Measurements from ENCODE around the gene GADD45G.

The GADD45G gene

DNA sequence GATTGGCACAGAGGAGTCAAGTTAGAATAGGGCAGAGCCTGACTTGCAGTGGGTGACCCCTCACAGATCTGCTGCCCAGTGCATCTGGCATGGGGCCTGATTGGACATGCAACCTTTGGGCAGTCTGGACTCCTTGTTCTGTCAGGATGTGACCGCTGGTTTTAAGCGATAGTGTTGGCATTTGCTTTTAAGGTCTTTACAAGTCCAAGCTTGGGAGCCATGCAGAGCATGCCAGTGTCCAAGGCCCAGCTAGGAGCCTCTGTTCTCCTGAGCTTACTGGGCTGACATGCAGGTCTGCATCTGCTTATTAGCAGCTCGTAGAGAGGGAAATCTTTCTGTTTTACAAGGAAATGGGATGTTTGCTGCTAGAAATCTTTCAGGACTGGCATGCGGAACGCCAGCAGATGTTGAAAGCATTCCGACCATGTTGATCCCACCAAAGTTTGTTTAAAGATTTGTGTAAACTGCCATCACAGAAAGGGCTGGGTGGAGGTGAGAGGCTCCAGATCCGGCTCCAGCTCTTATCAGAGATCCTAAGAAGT lies 27.5 kb downstream of the GADD45G start:
- DNase-seq, result no peak

DNA sequence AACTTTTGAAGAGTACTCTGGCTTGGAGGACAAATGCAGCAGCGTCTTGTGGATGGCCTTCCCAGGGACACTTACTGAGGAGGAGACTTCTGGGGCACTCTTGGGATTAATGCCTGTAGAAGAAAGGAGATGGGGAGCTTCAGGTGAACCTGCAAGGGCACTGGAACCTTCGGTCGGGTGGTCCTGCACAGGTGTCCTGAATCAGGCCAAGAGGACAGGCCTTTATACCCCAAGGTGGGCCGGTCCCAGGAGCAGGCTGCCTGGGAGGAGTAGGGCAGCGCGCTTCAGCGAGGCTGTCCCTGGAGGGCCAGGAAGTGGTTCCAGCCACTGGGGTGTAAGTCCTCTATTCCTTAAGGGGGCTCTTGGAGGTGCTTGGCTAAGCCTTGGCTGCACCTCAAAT lies 27.9 kb downstream of the GADD45G start:
- no peak for DNase-seq

DNA sequence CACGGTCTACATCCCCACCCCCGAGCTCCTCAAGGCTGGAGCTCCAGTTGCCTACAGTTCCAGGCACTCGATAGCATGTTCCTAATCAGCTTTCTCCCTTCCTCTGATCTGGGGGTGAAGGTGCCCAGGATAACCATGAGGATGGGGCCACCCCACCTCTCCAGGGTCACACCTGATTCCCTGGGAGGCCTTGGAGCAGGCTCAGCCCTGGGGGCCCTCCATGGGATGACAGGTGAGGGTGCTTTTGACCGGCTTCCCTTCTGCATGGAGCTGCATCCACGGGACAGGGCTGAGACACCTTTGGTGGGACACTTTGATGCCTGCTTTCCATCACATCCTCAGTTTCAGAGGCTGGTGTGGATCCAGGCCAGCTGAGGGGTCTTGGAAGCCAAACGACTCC lies 28.6 kb downstream of the GADD45G start:
- DNase-seq, result no peak

DNA sequence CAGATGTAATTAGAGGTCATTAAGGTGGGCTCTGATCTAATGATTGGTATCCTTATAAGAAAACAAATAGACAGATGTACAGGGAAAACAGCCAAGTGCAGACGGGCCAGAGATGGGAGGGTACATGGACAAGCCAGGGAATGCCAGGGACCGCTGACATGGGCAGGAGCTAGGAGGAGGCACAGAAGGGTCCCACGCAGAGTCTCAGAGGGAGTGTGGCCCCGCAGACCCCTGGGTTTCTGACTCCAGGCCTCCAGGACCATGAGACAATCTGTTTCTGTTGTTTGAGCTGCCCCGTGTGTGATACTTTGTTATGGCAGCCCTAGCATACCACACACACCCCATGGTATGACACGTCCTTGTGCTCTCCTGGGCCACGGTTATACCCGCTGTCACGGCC lies 29.1 kb downstream of the GADD45G start:
- DNase-seq, result no peak

DNA sequence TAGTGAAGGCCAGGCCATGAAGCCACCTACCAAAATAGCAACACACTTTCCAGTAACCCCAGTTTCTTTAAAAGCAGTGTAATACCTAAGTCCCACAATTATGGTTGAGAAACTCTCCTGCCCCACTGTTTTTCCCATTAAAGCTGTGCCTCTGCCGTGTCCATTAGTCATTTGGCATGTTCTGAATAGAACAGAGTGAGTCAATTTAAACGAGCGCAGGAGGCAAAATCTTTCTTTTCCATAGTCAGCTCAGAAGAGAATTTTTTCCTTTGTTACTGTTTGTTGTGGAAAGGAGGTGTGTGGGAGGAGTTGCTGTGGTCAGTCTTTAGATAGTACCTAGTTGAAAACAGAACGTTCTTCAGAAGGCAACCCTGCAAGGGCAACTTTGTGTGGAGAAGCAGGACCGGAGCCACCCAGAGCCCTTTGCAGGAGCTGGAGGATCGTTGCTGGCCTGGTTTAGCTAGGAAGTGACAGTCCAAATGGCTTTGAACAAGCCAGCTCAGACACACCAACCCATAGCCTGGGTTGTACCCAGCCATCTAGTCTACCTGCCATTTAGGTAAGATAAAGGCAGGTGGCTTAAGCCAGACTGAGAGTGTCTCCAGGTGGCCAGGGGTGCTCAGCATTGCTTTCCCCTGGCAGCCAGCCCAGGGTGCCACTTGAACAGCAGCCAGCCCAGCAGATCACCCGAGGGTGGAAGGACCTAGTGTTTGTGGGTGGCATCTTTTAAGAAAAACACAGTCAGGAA lies 30.4 kb downstream of the GADD45G start:
- DNase-seq, result no peak

DNA sequence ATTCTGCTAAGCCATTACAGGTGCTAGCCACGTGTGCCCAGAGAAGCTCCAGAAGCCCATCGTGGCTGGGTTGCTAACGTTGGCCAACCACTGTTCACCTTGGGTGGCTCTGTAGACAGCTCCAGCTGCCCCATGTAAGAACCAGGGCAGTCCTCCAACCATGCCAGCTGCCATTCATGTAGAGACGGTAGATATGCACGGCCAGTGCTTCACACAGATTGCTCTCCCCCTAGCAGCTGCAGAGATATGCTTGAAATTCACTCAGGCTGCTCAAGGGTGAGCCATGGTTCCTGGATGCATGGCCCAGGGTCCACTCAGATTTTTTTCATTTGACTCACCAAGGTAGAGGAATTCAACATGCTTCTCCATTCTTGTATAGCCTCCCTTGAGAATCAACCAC lies 31.0 kb downstream of the GADD45G start:
- no peak for DNase-seq

DNA sequence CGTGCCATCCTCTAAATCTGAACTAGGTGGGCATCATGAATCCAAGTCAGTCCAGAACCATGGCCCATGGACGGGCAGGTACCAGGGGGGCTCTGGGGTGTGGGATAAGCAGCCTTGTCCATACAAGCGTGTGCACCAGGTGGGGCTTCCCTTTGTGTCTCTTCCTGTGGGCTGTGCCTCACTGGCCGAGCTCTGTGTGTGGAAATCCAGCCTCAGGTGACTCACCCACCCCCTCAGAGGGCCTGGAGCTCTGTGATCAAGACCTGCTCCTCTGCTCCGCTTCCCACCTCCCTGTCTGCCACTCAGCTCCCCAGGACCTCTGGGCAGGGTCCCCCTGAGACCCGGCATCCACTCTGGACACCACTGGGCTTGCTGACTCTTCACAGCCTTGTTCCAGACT lies 33.0 kb downstream of the GADD45G start:
- no peak for DNase-seq

DNA sequence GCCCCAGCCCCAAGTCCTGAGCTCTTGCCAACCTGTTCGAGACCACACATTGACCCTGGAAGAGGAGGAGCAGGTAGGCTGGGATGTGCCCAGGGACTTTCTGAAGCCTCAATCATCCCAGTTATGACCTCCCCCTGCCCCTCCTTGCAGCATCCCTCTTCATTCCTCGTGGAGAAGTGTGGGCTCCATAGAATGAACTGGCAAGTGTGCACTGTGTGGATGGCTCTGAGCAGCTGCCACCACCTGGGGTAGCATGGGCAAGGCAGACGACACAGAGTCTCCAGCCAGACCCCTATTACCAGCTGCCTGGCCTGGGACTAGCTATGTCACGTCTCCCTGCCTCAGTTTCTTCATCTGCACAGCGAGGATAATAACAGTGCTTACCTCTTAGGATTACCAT lies 33.5 kb downstream of the GADD45G start:
- DNase-seq, result no peak

DNA sequence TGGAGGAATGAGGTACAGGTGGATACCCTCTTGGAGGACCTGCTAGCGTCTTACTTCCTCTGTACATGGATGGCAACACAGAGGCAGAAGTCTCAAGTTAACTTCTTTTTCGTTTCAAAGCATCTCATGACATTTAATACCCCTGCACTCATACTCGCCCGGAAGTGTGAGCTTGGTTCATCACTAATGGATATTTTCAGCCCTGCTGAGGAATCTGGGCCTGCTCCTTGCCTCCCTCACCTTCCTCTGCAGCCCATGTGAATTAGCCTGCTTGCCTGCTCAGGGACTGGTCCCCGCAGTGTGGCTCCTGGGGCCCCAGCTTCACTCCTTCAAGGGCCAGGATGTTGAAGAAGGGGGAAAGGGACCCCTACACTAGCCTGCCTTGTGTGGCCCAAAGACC lies 34.1 kb downstream of the GADD45G start:
- DNase-seq, result no peak

DNA sequence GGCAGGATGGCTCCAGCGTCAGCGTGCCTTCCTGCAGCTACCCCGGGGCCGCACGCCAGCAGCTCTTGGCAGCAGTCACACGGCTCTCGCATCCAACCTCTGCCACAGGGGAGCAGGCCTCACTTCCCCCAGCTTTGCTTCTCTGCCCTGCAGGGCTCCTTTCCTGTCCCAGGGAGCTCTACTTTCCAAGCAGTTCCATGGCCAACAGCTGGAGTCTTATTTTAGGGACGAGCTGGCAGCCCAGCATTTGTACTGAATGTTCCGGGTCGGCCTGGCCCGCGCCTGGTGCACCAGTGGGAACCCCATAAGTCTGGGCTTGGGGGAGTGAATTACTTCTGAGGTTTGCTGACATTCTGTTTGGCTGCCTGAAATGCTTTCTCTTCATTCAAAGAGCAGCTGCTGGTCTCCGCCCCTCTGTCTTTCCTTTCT lies 34.6 kb downstream of the GADD45G start:
- no peak for DNase-seq

DNA sequence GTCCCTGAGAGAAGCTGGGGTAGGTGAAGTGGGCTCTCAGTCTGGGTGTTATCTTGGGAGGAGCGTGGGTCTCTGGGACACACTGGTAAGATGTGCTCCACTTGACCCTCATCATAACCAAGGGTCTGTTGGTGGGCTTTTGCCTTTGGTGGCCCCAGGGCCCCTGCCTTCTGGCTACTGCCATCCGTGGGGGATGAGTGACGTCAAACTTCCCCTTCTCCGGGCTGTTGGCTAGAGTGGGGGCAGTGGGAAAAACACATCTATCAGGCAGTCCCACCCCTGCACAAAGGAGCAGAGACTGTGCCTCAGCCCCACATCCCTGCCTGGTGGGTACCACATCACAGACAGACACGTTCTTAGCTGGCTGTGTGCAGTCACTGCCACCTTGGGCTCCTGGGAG lies 35.1 kb downstream of the GADD45G start:
- no peak for DNase-seq

DNA sequence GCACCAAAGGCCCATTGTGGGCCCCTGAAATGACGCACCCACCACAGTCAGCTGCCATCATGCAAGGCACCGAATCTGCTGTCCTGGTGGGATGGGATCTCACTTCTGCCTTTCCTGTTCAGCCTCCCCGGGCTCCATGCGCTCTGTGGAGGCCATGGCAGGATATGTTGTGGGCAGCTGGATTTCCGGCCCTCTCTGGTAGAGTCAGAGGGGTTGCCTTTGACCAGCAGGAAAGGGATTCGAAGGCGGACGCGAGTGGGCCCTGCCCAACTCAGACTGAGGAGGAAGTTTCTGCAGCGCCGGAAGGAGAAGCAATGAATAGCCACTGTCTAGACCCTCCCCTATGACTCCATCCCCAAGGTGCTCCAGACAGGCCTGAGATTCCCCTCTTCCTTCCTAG lies 35.5 kb downstream of the GADD45G start:
- peak; percentile 39 for DNase-seq

DNA sequence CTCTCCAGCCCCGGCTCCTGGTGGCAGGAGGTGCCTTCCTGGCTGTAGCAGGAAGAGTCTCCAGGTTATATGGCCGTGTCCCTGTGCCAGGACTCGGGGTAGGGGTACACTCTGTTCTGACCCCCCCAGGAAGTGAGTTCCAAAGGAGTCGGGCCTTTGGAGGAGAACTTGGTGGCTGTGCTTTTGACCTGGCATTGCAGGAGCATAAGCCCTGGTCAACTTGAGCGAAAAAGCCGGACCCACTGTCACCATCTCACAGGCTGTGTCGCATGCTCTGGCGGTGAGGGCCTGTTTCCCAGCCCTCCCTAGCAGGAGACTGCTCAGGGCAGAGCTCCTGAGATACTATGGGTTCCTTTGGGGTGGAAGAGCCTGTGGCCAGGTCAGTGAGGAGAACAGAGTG lies 36.0 kb downstream of the GADD45G start:
- no peak for DNase-seq

DNA sequence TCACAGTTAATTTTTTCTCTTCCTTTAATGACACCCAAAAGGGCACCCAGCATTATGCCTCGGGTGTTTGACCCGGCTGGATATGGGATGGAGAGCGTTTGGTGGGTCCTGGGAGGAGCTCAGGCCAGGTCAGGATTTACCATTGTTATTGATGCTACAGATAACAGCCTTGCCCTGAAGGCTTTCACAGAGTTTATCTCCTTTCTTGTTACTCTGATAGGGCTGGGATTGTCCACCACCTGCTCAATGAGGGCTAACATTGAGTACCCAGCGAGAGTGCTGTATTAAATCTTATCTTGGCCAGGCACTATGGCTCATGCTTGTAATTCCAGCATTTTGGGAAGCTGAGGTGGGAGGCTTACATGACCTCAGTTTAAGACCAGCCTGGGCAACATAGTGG lies 37.2 kb downstream of the GADD45G start:
- DNase-seq, result no peak

DNA sequence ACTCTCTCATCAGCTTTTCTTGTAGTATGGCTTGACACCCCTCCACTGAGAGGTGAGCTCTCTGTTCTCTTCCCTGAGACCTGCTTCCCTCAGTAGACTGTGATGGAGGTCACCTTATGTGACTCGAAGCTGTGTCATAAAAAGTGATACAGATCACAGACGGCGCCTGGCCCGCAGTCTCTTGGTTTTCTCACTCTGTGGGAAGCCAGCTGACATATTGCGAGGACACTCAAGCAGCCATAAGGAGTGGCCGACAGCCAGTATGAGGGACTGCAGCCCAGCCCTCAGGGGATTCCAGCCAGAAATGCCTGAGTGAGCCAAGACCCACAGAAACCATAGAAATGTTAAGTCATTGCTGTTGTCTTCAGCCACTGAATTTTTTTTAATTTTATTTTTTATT lies 38.0 kb downstream of the GADD45G start:
- DNase-seq, result no peak

DNA sequence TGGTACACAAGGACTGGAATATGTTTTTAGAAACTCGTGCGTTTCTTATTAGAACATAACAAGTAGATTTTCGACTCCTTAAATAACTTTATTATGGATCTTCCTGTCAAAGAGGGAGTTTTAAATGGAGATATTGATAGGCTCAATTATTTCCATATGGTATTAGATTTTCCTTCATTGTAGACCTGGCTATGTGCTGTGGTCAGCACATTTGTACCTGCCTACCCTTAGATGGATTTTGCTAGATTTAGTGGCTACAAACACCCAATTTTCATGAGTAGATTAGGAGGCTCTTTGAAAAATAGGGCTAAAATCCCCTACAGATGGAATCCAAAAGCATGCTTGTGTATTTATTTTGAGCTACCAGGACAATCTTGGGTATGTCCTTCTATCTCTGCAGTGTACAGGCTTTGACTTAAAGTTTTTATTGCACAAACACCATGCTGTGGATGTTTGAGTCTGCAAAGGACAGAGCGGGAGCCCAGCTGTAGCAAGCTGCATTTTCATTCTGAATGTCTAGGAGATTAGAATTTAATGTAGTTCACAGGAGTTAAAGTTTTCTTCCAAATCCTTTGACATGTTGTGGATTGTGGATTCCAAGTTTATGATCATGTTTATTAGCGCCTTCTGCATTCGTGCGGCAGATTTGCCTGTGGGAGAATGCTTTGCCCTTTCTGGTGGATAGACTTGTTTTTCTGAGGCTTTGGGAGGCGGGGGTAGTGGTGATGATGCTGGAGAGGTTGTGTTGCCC lies 41.6 kb downstream of the GADD45G start:
- DNase-seq, result no peak

DNA sequence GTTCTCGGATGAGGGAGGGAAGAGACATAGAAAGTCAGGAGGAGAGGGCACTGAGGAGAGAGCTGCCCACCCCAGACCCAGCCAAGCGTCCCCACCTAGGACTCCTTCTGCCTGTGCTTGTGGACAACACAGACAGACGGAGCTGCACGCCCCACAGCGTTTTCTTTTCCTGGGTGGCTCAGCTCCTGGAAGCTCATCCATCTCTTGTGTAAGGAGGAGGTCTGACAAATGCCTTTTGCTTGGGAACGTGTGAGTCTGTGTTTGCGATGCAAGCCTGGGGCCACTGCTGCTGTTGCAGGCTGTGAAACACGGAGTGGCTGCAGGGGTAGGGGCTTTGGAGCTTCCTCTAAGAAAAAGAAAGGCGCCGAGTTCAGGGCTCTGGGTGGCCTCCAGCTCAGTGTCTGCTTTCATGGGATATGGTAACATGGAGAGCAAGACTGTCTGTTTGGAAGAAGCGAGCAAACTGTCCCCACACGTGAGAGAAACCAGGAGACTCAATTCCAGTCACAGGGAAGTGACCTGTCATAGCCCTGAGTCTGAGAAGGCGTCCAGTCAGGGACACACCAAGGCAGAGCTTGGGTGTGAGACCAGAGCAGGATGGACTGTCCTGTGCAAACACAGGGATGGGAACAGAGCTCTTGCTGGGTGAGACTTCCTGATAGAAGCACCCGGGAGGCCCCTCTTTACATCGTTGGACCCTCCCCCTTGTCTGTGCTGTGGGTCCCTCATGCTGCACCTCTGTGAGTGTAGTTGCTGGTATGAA lies 42.7 kb downstream of the GADD45G start:
- no peak for DNase-seq

DNA sequence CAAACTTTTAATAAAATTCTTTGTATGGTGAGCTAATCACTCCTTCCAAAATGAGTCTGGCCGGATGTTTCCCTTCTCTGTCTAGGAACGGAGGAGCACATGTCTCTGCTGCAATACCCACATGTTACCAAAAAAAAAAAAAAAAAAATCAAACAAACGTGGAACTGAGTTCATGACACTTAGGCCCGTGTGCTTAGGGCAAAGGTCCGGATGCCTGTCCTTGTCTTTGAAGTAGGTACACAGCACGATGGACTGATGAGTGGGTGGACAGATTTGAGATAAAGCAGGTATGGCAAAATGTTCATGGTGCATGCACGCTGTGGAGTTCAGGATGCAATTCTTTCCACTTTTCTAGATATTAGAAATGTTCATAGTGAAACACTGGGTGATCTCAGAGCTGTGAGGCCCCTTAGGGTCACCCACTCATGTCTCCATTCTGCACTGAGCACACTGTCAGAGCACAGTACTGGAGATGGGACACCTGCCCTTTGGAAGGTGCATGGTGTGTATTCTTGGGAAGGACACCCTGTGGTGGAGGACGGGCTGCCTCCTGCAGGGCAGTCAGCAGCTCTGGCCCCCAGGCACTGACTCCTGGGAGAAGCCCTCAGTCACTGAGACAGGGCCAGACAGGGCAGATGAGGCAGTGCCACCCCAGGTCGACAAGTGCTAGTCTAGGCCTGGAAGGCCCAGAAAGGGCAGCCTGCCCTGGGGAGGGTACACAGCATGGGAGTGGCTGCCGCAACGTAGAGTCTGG lies 43.6 kb downstream of the GADD45G start:
- DNase-seq, result no peak

DNA sequence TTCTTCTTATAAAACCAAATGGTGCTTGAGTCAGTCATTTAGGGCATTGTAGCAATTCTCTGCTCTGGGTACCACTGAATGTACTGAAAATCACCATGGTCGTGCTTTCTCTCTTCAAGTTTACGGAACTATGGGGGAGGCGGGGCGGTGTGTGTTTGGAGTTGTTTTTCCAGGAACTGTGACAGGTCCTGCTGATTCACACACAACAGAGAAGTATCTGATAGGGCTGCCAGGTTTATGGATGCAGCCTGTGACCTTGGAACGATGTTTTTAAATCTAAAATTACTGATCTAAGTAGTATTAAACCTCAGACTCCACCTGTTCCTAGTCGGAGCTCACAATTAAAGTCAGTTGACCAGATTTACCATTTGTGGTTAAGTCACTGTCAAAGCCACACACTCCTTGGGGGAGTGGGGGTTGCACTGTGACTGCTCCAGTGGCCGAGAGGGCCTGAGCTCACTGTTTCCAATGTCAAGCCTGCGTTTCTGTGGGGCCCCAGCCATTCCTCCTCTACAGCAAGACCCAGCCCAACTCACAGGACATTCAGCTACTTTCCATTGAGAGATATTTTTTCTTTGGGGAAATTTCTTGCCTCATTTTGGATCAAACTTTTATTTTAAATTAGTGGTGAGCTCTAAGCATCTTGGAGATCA lies 44.4 kb downstream of the GADD45G start:
- no peak for DNase-seq

DNA sequence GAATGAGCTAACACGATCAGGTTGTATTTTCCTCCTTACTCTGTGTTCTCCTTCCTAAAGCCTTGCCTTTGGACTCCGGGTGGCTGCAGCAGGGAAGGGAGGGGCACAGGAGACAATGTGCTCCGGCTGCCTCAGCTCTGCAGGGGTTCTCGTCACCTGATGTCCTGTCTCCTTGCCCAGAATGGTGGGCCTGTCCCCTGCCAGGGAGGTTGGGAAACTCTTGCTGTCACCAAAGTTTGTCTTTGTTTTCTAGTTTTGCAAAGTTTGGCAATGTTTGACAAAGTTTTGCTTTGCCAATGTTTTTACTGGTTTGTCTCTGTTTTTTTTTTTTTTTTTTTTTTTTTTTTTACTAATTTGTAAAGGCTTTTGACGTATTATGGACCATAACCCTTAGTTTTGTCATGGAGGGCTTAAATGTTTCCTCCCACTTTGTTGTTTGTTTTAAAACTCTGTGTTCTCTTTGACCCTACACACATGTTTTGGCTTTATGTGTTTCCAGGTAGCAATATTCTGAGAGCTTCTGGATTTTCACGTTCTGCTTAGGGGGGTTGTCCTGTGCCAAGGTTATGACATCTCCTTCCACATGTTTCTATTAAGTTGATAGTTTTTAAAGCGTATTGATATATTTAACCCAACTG lies 49.3 kb downstream of the GADD45G start:
- no peak for DNase-seq

DNA sequence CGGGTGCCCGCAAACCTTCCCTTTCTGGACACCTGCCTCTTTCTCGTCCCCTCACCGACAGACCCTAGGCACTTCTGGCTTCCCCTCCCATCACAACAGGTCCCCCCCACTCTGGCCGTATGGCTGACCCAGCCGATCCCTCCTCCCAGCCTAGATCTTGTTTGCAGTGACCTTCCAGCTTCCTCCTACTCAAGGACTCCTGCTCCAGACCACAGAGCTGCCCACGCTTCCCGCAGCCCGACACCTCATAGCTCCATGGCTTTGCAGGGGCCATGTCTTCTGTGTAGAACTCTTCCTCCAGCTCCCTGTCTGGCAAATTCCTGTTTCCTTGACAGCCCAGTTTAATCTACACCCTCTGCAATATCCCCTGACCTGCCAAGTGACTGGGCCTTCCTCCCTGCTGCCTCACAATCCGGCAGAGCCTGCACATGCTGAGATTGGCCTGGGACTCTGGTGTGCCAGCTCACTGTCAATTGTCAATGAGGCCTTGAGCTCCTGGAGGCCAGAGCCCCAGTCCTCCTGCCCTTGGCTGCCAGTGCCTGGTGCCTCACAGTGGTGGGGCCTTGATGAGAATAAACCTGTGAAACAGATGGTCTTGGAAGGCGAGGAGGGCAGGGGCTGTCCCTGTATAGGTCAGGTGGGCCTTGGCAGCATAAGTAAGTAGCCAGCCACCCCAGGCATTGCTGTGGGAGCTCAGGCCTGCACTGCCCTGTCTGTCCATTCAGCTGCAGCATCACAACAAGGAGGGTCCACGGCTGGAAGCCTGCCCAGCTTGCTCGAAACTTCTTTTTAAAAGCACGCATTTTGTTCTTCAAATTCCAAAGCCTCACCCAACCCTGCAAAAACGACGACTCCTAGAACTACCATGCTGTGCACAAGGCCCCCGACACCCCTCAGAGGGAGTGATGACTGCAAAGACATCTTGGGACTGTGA lies 50.5 kb downstream of the GADD45G start:
- DNase-seq, result no peak
